ENCODE data around the gene CRTC1. TPM values are rescaled to one million over a fixed set of nuclear protein-coding genes. Genes with fewer than 3 reads are reported as not detected.

The CRTC1 gene
- total and polyA plus RNA-seq, 2 experiments from 2014 or later: 1.2 to 5.1 TPM

DNA sequence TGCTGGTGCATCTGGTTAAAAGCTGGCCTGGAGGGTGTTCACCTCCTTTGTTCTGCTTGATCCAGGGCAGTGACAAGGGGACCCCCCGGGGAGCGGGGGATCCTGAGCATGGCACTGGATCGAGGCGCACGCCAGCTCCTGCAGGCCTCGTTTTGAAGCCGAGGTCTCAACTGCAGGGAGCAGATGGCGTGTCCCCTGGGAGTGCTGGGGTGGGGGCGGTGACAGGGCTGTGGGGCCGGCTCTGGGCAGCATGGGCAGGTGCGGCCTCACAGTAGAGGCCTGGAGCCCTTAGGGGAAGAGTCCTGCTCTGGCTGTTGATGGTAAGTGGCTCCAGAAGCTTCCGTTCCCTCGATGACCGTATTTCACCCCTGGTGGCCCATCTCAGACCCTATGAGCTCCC lies 51.8 kb downstream of the CRTC1 start:
- WGBS, 2 experiments (ENCODE audit: low coverage in 1 of 2, low lambda C conversion rate in 2 of 2, missing lambda C conversion rate in 2 of 2): 93 to 97% methylated on average over 13 to 14 of the region's 14 CpGs
- no peak overlapping the region for H3K9ac ChIP-seq
- H3K4me1 ChIP-seq (ENCODE audit: insufficient read depth): no peaks in the 10 kb centered on the region
- in situ Hi-C loops (cut with MboI): no loop called here
- no peaks in the 10 kb centered on the region for H3K79me2 ChIP-seq (ENCODE audit: insufficient read depth)
- H3K9me3 ChIP-seq (ENCODE audit: low read depth): no peaks in the 10 kb centered on the region
- H4K20me1 ChIP-seq (ENCODE audit: insufficient read depth): no peaks in the 10 kb centered on the region
- H3K27ac ChIP-seq: no peak overlapping the region
- TF ChIP-seq EZH2phosphoT487 (IDR thresholded peaks at IDR 0.05; ENCODE audit: insufficient read depth, low read depth) (no peak), EZH2 (IDR thresholded peaks at IDR 0.05; ENCODE audit: insufficient read depth, poor library complexity, severe bottlenecking) (no peak)
- DNase-seq: no peak
- no peaks in the 10 kb centered on the region for H3K9me2 ChIP-seq (ENCODE audit: insufficient read depth)
- H3F3A ChIP-seq (ENCODE audit: insufficient read depth): no peaks in the 10 kb centered on the region
- H3K36me3 ChIP-seq (ENCODE audit: low read depth): no peaks in the 10 kb centered on the region
- no peak overlapping the region for H2AFZ ChIP-seq
- no peaks in the 10 kb centered on the region for H3K27me3 ChIP-seq (replicated peaks; ENCODE audit: insufficient read depth)
- no peak overlapping the region for H3K4me2 ChIP-seq (ENCODE audit: unreplicated experiment)
- H3K4me3 ChIP-seq: no peak overlapping the region

GRCh38 chr19:18735752-18736151 lies 52.3 kb downstream of the CRTC1 start:
- 80 to 89% methylated on average over 9 of the region's 9 CpGs for WGBS, 2 experiments (ENCODE audit: low coverage in 1 of 2, low lambda C conversion rate in 2 of 2, missing lambda C conversion rate in 2 of 2)

GRCh38 chr19:18736415-18737336 lies 53.2 kb downstream of the CRTC1 start:
- TF ChIP-seq EZH2 (IDR thresholded peaks at IDR 0.05; ENCODE audit: insufficient read depth, poor library complexity, severe bottlenecking): no peak
- TF ChIP-seq EZH2phosphoT487 (IDR thresholded peaks at IDR 0.05; ENCODE audit: insufficient read depth, low read depth): no peak
- no peaks in the 10 kb centered on the region for H3K79me2 ChIP-seq (ENCODE audit: insufficient read depth)
- no peaks in the 10 kb centered on the region for H3K9me3 ChIP-seq (ENCODE audit: low read depth)
- no peak overlapping the region for H3K9ac ChIP-seq
- H3K9me2 ChIP-seq (ENCODE audit: insufficient read depth): no peaks in the 10 kb centered on the region
- 72 to 74% methylated on average over 25 to 27 of the region's 27 CpGs for WGBS, 2 experiments (ENCODE audit: low coverage in 1 of 2, low lambda C conversion rate in 2 of 2, missing lambda C conversion rate in 2 of 2)
- in situ Hi-C loops (cut with MboI): no loop called here
- H3K27ac ChIP-seq: no peak overlapping the region
- H3K36me3 ChIP-seq (ENCODE audit: low read depth): no peaks in the 10 kb centered on the region
- H3K27me3 ChIP-seq (replicated peaks; ENCODE audit: insufficient read depth): no peaks in the 10 kb centered on the region
- no peak overlapping the region for H3K4me3 ChIP-seq
- H3F3A ChIP-seq (ENCODE audit: insufficient read depth): no peaks in the 10 kb centered on the region
- H3K4me2 ChIP-seq (ENCODE audit: unreplicated experiment): no peak overlapping the region
- H4K20me1 ChIP-seq (ENCODE audit: insufficient read depth): no peaks in the 10 kb centered on the region
- H3K4me1 ChIP-seq (ENCODE audit: insufficient read depth): no peaks in the 10 kb centered on the region
- H2AFZ ChIP-seq: no peak overlapping the region
- no peak for DNase-seq

More at GRCh38 chr19:18735752-18736151, 52.3 kb downstream of the CRTC1 start:
- Histone ChIP-seq H3K79me2 (ENCODE audit: insufficient read depth) (no peaks in the 10 kb centered on the region), H3K4me2 (ENCODE audit: unreplicated experiment) (no peak overlapping the region), H3K27me3 (replicated peaks; ENCODE audit: insufficient read depth) (no peaks in the 10 kb centered on the region), H3K4me1 (ENCODE audit: insufficient read depth) (no peaks in the 10 kb centered on the region), H3K36me3 (ENCODE audit: low read depth) (no peaks in the 10 kb centered on the region), H2AFZ (no peak overlapping the region), H3K9ac (no peak overlapping the region), H3K4me3 (no peak overlapping the region), H3F3A (ENCODE audit: insufficient read depth) (no peaks in the 10 kb centered on the region), H4K20me1 (ENCODE audit: insufficient read depth) (no peaks in the 10 kb centered on the region), H3K27ac (no peak overlapping the region), H3K9me2 (ENCODE audit: insufficient read depth) (no peaks in the 10 kb centered on the region), H3K9me3 (ENCODE audit: low read depth) (no peaks in the 10 kb centered on the region)
- TF ChIP-seq EZH2 (IDR thresholded peaks at IDR 0.05; ENCODE audit: insufficient read depth, poor library complexity, severe bottlenecking) (no peak), EZH2phosphoT487 (IDR thresholded peaks at IDR 0.05; ENCODE audit: insufficient read depth, low read depth) (no peak)
- DNase-seq: no peak
- in situ Hi-C loops (cut with MboI): no loop called here

- H3K4me3 ChIP-seq: no peak overlapping the region
- no peaks in the 10 kb centered on the region for H3K9me2 ChIP-seq (ENCODE audit: insufficient read depth)
- DNase-seq: peak; percentile 6
- TF ChIP-seq EZH2phosphoT487 (IDR thresholded peaks at IDR 0.05; ENCODE audit: insufficient read depth, low read depth) (no peak), EZH2 (IDR thresholded peaks at IDR 0.05; ENCODE audit: insufficient read depth, poor library complexity, severe bottlenecking) (no peak)
- H3F3A ChIP-seq (ENCODE audit: insufficient read depth): no peaks in the 10 kb centered on the region
- no peaks in the 10 kb centered on the region for H3K4me1 ChIP-seq (ENCODE audit: insufficient read depth)
- in situ Hi-C loops (cut with MboI): no loop called here
- no peaks in the 10 kb centered on the region for H3K27me3 ChIP-seq (replicated peaks; ENCODE audit: insufficient read depth)
- H3K27ac ChIP-seq: no peak overlapping the region
- no peaks in the 10 kb centered on the region for H4K20me1 ChIP-seq (ENCODE audit: insufficient read depth)
- H3K36me3 ChIP-seq (ENCODE audit: low read depth): no peaks in the 10 kb centered on the region
- H2AFZ ChIP-seq: no peak overlapping the region
- no peak overlapping the region for H3K4me2 ChIP-seq (ENCODE audit: unreplicated experiment)
- no peaks in the 10 kb centered on the region for H3K9me3 ChIP-seq (ENCODE audit: low read depth)
- H3K9ac ChIP-seq: no peak overlapping the region
- 69 to 76% methylated on average over 10 of the region's 10 CpGs for WGBS, 2 experiments (ENCODE audit: low coverage in 1 of 2, low lambda C conversion rate in 2 of 2, missing lambda C conversion rate in 2 of 2)
- no peaks in the 10 kb centered on the region for H3K79me2 ChIP-seq (ENCODE audit: insufficient read depth)
These were observed 54.0 kb downstream of the CRTC1 start for GRCh38 chr19:18737337-18737953.
